Loucy (cell line): ENCODE measurements around the gene SH3RF3.

Experiments used
- EZH2phosphoT487 ChIP-seq: fragments of 200-600 bp; IDR thresholded peaks from 2 replicates; pipeline ENCODE4 v1.6.1; 2018; ENCODE audit warnings: antibody characterized with exemption, mild to moderate bottlenecking, moderate library complexity, borderline replicate concordance
- TF ChIP-seq, protein P1 (sequence below): fragments of 200-600 bp; sonication (generic); conservative IDR thresholded peaks from 2 replicates; pipeline ENCODE4 v1.5.1; 2014; ENCODE audit warnings: mild to moderate bottlenecking, antibody characterized with exemption, low read length

DNA sequence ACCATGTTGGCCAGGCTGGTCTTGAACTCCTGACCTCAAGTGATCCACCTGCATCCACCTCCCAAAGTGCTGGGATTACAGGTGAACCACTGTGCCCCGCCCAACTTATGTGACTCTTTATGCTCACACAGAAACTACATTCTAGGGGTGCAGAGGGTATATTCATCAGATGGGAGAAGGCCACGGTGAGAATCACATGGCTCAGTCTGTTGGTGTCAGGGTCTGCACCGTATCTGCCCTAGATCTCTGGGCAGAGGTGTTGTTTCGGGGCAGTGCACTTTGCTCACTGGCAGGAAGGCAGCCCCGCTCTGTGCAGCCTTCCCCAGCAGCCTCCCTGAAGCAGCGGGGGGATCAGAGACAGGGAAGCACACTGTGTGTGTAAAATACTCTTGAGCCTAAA is 76.4 kb downstream of the SH3RF3 start:
- TF ChIP-seq, protein P1, sequence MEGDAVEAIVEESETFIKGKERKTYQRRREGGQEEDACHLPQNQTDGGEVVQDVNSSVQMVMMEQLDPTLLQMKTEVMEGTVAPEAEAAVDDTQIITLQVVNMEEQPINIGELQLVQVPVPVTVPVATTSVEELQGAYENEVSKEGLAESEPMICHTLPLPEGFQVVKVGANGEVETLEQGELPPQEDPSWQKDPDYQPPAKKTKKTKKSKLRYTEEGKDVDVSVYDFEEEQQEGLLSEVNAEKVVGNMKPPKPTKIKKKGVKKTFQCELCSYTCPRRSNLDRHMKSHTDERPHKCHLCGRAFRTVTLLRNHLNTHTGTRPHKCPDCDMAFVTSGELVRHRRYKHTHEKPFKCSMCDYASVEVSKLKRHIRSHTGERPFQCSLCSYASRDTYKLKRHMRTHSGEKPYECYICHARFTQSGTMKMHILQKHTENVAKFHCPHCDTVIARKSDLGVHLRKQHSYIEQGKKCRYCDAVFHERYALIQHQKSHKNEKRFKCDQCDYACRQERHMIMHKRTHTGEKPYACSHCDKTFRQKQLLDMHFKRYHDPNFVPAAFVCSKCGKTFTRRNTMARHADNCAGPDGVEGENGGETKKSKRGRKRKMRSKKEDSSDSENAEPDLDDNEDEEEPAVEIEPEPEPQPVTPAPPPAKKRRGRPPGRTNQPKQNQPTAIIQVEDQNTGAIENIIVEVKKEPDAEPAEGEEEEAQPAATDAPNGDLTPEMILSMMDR: no peak
- no peak for TF ChIP-seq EZH2phosphoT487
